A673 (cell line): ENCODE data around the gene IGF1R.

ENCODE experiments used
- CTCF ChIP-seq: fragments of 300-800, 200-600 bp; sonication (generic); conservative IDR thresholded peaks from 2 replicates; pipeline ENCODE4 v1.5.1; 2017; ENCODE audit warnings: low read depth, mild to moderate bottlenecking, antibody characterized with exemption, low read length, moderate library complexity, mixed read lengths
- EZH2 ChIP-seq: fragments of 200-600 bp; sonication (generic); IDR thresholded peaks from 2 replicates; pipeline ENCODE4 v1.6.1; 2017; ENCODE audit warnings: borderline replicate concordance, low read depth, mild to moderate bottlenecking, mixed read lengths, antibody characterized with exemption, low read length; ENCODE audit not compliant: poor library complexity, severe bottlenecking

GRCh38 chr15:98817745-98818144, 169.4 kb downstream of the IGF1R start:
- no peak for TF ChIP-seq CTCF
- TF ChIP-seq EZH2, result no peak
